Measurements from ENCODE around the gene TMEM45A.

TMEM45A gene

DNA sequence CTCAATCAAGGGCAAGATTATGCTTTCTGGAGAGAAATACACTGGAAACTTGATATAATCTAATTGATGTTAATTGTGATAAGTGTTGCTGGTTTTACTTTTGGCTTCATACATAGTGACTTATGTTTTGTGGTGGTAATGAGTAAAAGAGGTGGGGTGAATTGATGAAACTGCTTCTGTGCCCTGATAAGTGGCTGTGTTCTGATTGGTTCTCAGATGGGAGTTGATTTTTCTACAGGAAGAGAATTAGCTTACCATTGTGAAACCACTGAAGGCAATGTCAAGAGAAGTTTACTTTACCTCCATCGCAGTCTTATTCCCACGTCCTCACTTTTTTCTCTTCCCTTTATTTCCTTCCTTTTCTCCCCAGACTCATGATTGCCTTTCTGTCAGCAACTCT, 23.8 kb downstream of the TMEM45A start:
- H3K4me3 ChIP-seq (ENCODE audit: insufficient read depth, low read depth, low read length, poor library complexity, severe bottlenecking), result no peak overlapping the region
- no peak for DNase-seq
- no peak overlapping the region for H3K27ac ChIP-seq (ENCODE audit: insufficient read depth, low read length, poor library complexity, severe bottlenecking)

DNA sequence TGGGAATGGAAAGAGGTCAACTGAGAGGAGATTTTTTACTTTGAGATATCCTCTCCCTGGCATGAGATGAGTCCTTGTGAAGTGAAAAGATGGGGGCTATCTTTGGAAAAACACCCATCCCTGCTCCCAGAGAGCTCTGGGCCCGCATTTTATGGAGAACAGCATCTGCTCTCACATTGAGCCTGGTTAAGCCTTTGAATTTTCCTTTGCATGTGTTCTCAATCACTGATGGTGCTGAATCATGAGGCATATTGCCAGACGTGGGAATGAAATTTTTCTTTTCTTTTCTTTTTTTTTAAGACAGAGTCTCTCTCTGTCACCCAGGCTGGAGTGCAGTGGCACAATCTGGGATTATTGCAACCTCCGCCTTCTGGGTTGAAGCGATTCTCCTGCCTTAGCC, 24.4 kb downstream of the TMEM45A start:
- Histone ChIP-seq H3K4me3 (ENCODE audit: insufficient read depth, low read depth, low read length, poor library complexity, severe bottlenecking) (no peak overlapping the region), H3K27me3 (replicated peaks; ENCODE audit: control insufficient read depth, insufficient read depth, low read length, poor library complexity, severe bottlenecking) (no peaks in the 10 kb centered on the region), H3K36me3 (ENCODE audit: control insufficient read depth, insufficient read depth, low read length) (no peaks in the 10 kb centered on the region), H3K4me1 (ENCODE audit: control insufficient read depth, insufficient read depth, low read length, poor library complexity, severe bottlenecking) (no peaks in the 10 kb centered on the region), H3K27ac (ENCODE audit: insufficient read depth, low read length, poor library complexity, severe bottlenecking) (no peak overlapping the region), H3K9me3 (ENCODE audit: control insufficient read depth, low read length) (no peaks in the 10 kb centered on the region)
- DNase-seq, result no peak

More for the DNA sequence above, 23.8 kb downstream of the TMEM45A start:
- Histone ChIP-seq H3K36me3 (ENCODE audit: control insufficient read depth, insufficient read depth, low read length) (no peaks in the 10 kb centered on the region), H3K4me1 (ENCODE audit: control insufficient read depth, insufficient read depth, low read length, poor library complexity, severe bottlenecking) (no peaks in the 10 kb centered on the region), H3K9me3 (ENCODE audit: control insufficient read depth, low read length) (no peaks in the 10 kb centered on the region), H3K27me3 (replicated peaks; ENCODE audit: control insufficient read depth, insufficient read depth, low read length, poor library complexity, severe bottlenecking) (no peaks in the 10 kb centered on the region)

DNA sequence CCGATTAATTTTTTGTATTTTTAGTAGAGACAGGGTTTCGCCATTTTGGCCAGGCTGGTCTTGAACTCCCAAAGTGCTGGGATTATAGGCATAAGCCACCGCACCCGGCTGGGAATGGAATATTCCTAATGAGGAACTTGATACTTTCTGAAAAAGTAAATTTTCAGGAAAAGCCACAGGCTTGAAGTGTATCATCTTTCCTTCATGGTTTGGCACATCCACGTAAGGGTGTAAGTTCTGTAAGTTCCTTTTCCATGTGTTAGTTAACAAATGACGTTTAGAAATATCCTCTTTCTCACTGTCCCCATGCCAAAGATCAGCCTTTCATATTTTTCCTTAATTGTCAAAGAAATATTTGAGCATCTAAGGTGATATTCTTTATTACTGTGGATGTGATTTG, 24.9 kb downstream of the TMEM45A start:
- Histone ChIP-seq H3K9me3 (ENCODE audit: control insufficient read depth, low read length) (no peaks in the 10 kb centered on the region), H3K27ac (ENCODE audit: insufficient read depth, low read length, poor library complexity, severe bottlenecking) (no peak overlapping the region), H3K36me3 (ENCODE audit: control insufficient read depth, insufficient read depth, low read length) (no peaks in the 10 kb centered on the region), H3K4me3 (ENCODE audit: insufficient read depth, low read depth, low read length, poor library complexity, severe bottlenecking) (no peak overlapping the region), H3K27me3 (replicated peaks; ENCODE audit: control insufficient read depth, insufficient read depth, low read length, poor library complexity, severe bottlenecking) (no peaks in the 10 kb centered on the region), H3K4me1 (ENCODE audit: control insufficient read depth, insufficient read depth, low read length, poor library complexity, severe bottlenecking) (no peaks in the 10 kb centered on the region)
- DNase-seq, result no peak

DNA sequence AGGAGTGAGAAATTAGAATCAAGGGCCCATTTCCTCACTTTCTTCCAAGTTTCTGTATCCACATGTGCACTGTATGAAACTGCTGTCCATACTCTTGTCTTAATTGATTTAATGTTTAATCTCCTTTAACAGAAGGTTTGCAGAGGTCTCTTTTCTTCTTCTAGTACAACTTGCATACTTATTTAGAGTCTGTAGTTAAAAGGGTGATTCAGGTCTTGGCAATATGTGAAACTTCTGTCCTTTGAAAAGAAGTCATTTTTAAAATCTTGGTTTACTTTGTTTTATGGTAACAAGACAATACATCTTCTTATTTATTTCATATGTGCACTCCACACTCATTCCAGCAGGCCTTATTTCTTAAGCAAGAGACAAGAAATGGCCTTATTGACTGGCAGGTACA, 25.8 kb downstream of the TMEM45A start:
- Histone ChIP-seq H3K27me3 (replicated peaks; ENCODE audit: control insufficient read depth, insufficient read depth, low read length, poor library complexity, severe bottlenecking) (no peaks in the 10 kb centered on the region), H3K27ac (ENCODE audit: insufficient read depth, low read length, poor library complexity, severe bottlenecking) (no peak overlapping the region)
- DNase-seq, result no peak

GRCh38 chr3:100518983-100519382, 26.6 kb downstream of the TMEM45A start:
- Histone ChIP-seq H3K4me1 (ENCODE audit: control insufficient read depth, insufficient read depth, low read length, poor library complexity, severe bottlenecking) (no peaks in the 10 kb centered on the region), H3K27me3 (replicated peaks; ENCODE audit: control insufficient read depth, insufficient read depth, low read length, poor library complexity, severe bottlenecking) (no peaks in the 10 kb centered on the region), H3K9me3 (ENCODE audit: control insufficient read depth, low read length) (no peaks in the 10 kb centered on the region), H3K36me3 (ENCODE audit: control insufficient read depth, insufficient read depth, low read length) (no peaks in the 10 kb centered on the region), H3K27ac (ENCODE audit: insufficient read depth, low read length, poor library complexity, severe bottlenecking) (no peak overlapping the region), H3K4me3 (ENCODE audit: insufficient read depth, low read depth, low read length, poor library complexity, severe bottlenecking) (no peak overlapping the region)
- no peak for DNase-seq

More for the DNA sequence above, 25.8 kb downstream of the TMEM45A start:
- Histone ChIP-seq H3K4me1 (ENCODE audit: control insufficient read depth, insufficient read depth, low read length, poor library complexity, severe bottlenecking) (no peaks in the 10 kb centered on the region), H3K36me3 (ENCODE audit: control insufficient read depth, insufficient read depth, low read length) (no peaks in the 10 kb centered on the region), H3K4me3 (ENCODE audit: insufficient read depth, low read depth, low read length, poor library complexity, severe bottlenecking) (no peak overlapping the region), H3K9me3 (ENCODE audit: control insufficient read depth, low read length) (no peaks in the 10 kb centered on the region)

DNA sequence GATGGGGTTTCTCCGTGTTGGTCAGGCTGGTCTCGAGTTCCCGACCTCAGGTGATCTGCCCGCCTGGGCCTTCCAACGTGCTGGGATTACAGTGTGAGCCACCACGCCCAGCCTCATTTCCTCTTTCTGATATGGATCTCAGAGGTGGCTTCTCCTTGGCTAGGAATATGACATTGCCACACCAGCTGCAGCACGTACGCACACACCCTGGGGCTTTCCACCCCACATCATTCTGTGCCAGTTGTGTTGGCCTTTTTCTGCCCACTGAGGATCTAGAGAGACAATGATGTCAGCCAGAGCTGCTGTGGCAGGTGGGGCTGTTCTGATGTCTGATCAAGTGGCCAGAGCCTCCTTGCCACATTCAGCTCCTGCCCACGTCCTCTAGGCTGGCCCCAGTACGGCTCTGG, 29.0 kb downstream of the TMEM45A start:
- Histone ChIP-seq H3K27ac (ENCODE audit: insufficient read depth, low read length, poor library complexity, severe bottlenecking) (no peak overlapping the region), H3K9me3 (ENCODE audit: control insufficient read depth, low read length) (no peaks in the 10 kb centered on the region), H3K4me1 (ENCODE audit: control insufficient read depth, insufficient read depth, low read length, poor library complexity, severe bottlenecking) (no peaks in the 10 kb centered on the region), H3K4me3 (ENCODE audit: insufficient read depth, low read depth, low read length, poor library complexity, severe bottlenecking) (no peak overlapping the region), H3K36me3 (ENCODE audit: control insufficient read depth, insufficient read depth, low read length) (no peaks in the 10 kb centered on the region), H3K27me3 (replicated peaks; ENCODE audit: control insufficient read depth, insufficient read depth, low read length, poor library complexity, severe bottlenecking) (no peaks in the 10 kb centered on the region)
- DNase-seq, result no peak

GRCh38 chr3:100522125-100522524, 29.7 kb downstream of the TMEM45A start:
- H3K27ac ChIP-seq (ENCODE audit: insufficient read depth, low read length, poor library complexity, severe bottlenecking), result no peak overlapping the region
- no peak overlapping the region for H3K4me3 ChIP-seq (ENCODE audit: insufficient read depth, low read depth, low read length, poor library complexity, severe bottlenecking)
- H3K9me3 ChIP-seq (ENCODE audit: control insufficient read depth, low read length), result no peaks in the 10 kb centered on the region
- H3K36me3 ChIP-seq (ENCODE audit: control insufficient read depth, insufficient read depth, low read length), result no peaks in the 10 kb centered on the region
- no peaks in the 10 kb centered on the region for H3K4me1 ChIP-seq (ENCODE audit: control insufficient read depth, insufficient read depth, low read length, poor library complexity, severe bottlenecking)
- H3K27me3 ChIP-seq (replicated peaks; ENCODE audit: control insufficient read depth, insufficient read depth, low read length, poor library complexity, severe bottlenecking), result no peaks in the 10 kb centered on the region
- DNase-seq, result no peak

DNA sequence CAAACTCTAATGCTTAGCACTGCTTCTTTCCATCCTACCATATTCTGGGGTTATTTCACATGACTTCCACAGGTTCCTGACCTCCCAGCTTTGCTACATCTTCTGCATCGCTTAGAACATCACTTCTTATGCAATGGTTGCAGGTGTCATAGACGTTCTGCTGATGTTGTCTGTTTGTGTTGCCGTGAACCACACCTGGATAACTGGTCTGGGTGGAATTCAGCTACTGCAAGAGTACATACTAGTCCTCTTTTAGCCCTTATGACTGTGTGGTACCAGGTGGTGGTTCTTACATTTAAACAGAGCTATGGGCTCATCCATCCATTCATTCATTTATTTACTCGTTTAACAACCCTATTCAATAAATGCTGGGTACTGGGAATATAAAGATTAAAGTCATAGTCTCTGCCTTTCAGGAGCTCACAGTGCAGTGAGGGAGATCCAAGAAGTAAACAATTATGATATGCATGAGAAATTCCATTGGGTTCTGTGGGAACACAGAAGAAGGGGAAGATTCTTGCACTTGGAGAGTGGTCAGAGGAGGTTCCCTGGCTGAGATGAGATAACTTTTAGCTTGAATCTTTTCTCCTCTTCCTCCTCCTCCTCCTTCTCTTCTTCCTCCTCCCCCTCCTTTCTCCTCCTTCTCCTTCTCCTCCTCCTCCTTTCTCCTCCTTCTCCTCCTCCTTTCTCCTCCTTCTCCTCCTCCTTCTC, 30.8 kb downstream of the TMEM45A start:
- H3K27ac ChIP-seq (ENCODE audit: insufficient read depth, low read length, poor library complexity, severe bottlenecking), result no peak overlapping the region
- no peak overlapping the region for H3K4me3 ChIP-seq (ENCODE audit: insufficient read depth, low read depth, low read length, poor library complexity, severe bottlenecking)
- H3K4me1 ChIP-seq (ENCODE audit: control insufficient read depth, insufficient read depth, low read length, poor library complexity, severe bottlenecking), result no peaks in the 10 kb centered on the region
- no peaks in the 10 kb centered on the region for H3K27me3 ChIP-seq (replicated peaks; ENCODE audit: control insufficient read depth, insufficient read depth, low read length, poor library complexity, severe bottlenecking)
- no peaks in the 10 kb centered on the region for H3K36me3 ChIP-seq (ENCODE audit: control insufficient read depth, insufficient read depth, low read length)
- DNase-seq, result no peak
- H3K9me3 ChIP-seq (ENCODE audit: control insufficient read depth, low read length), result no peaks in the 10 kb centered on the region

GRCh38 chr3:100525753-100526612, 33.6 kb downstream of the TMEM45A start:
- no peaks in the 10 kb centered on the region for H3K9me3 ChIP-seq (ENCODE audit: control insufficient read depth, low read length)
- no peak overlapping the region for H3K27ac ChIP-seq (ENCODE audit: insufficient read depth, low read length, poor library complexity, severe bottlenecking)
- H3K4me1 ChIP-seq (ENCODE audit: control insufficient read depth, insufficient read depth, low read length, poor library complexity, severe bottlenecking), result no peaks in the 10 kb centered on the region
- no peak overlapping the region for H3K4me3 ChIP-seq (ENCODE audit: insufficient read depth, low read depth, low read length, poor library complexity, severe bottlenecking)
- no peaks in the 10 kb centered on the region for H3K36me3 ChIP-seq (ENCODE audit: control insufficient read depth, insufficient read depth, low read length)
- DNase-seq, result no peak
- H3K27me3 ChIP-seq (replicated peaks; ENCODE audit: control insufficient read depth, insufficient read depth, low read length, poor library complexity, severe bottlenecking), result peaks cover 2% of the 10 kb centered on the region

All from effector memory CD4-positive, alpha-beta T cell (primary cell).